Prostate gland (tissue), 2 donors: Measurements from ENCODE around the gene OR52J3. TPM values are rescaled to one million over a fixed set of nuclear protein-coding genes. Genes with fewer than 3 reads are reported as not detected.

Experiments used
- DNase-seq: peaks from one replicate; pipeline ENCODE4 v3.0.0-alpha.2; 2019; ENCODE audit warnings: low spot score
- H3K27ac ChIP-seq, 2 donors: fragments of 200-600 bp; sonication (generic); 2 replicates each; pipeline ENCODE4 v1.5.1; 2017 to 2019
- H3K27me3 ChIP-seq: fragments of 200-600 bp; sonication (generic); replicated peaks from 2 replicates; pipeline ENCODE4 v1.5.1; 2019; ENCODE audit not compliant: insufficient read depth
- H3K36me3 ChIP-seq, 2 donors: fragments of 200-600 bp; sonication (generic); 1 replicate in 1 of 2; 2 replicates in 1 of 2; pipeline versions ENCODE4 v1.5.1 to v1.8.1; 2017 to 2019
- H3K4me1 ChIP-seq: fragments of 200-600 bp; sonication (generic); replicated peaks from 2 replicates; pipeline ENCODE4 v1.5.1; 2019
- H3K4me3 ChIP-seq, 2 donors: fragments of 200-600 bp; sonication (generic); 2 replicates each; pipeline ENCODE4 v1.5.1; 2017 to 2019
- H3K9me3 ChIP-seq: fragments of 200-600 bp; sonication (generic); 2 replicates; pipeline ENCODE4 v1.5.1; 2017
- POLR2A ChIP-seq: fragments of 450-650 bp; IDR thresholded peaks from one replicate; pipeline ENCODE4 v1.6.1; 2016; ENCODE audit warnings: antibody characterized with exemption, mild to moderate bottlenecking
- POLR2AphosphoS5 ChIP-seq: sonication (generic); formaldehyde crosslinking; IDR thresholded peaks from one replicate; pipeline ENCODE4 v1.6.1; 2017; ENCODE audit warnings: antibody characterized with exemption
- WGBS: methylation state at CpG from one replicate; pipeline ENCODE4 v1.1.5; 2018; 5-methylcytosine and 5-hydroxymethylcytosine counted together
- intact Hi-C: fragments of 100-400 bp; cut with DNase I; formaldehyde crosslinking; loops from one replicate; pipeline ENCODE4 v1.14.2; 2022
- total RNA-seq, 2 donors: library from RNA; depleted of rRNA; stranded (reverse); fragments of >200 nt; gene quantifications; one replicate each; pipeline ENCODE4 v1.1.0, GENCODE V29; 2016
- TF ChIP-seq, protein P1 (sequence below), 4 experiments: fragments of 200-600 bp in 2 of 4; fragments of 450-650 bp in 2 of 4; sonication (generic) in 2 of 4; IDR thresholded peaks; 1 replicate in 3 of 4; 2 replicates in 1 of 4; pipeline ENCODE4 v1.5.1; 2016 to 2019; ENCODE audit warnings: antibody characterized with exemption in 4 of 4, mild to moderate bottlenecking in 2 of 4, moderate library complexity in 2 of 4

Gene OR52J3
- total RNA-seq, 2 donors from 2014 or later = not detected

DNA sequence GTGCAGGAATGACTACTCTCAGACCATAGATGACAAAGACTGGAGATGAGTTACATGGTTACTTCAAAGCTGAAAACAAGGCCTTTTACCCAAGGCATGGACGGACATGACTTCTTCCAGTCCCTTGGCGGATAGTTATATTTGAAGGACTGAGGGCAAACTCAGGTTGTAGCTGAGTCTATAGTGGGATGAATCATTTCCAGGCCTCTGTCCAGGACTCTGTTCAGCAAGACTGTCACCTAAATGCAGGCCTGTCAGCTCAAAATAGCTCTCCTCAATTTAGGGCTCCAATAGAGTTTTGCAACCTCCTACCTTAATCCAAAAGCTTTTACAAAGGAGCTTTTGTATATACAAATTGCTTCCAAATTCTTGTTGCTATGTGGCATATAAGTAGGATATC lies 24.3 kb upstream of the OR52J3 start:
- H3K9me3 ChIP-seq = no peaks in the 10 kb centered on the region
- 94% methylated on average over 2 of the region's 2 CpGs for WGBS
- H3K36me3 ChIP-seq = no peaks in the 10 kb centered on the region
- intact Hi-C loops = no loop called here
- no peak overlapping the region for H3K4me3 ChIP-seq
- H3K27ac ChIP-seq = no peak overlapping the region
- no peak for DNase-seq
- H3K27me3 ChIP-seq = no peaks in the 10 kb centered on the region
- TF ChIP-seq, protein P1, sequence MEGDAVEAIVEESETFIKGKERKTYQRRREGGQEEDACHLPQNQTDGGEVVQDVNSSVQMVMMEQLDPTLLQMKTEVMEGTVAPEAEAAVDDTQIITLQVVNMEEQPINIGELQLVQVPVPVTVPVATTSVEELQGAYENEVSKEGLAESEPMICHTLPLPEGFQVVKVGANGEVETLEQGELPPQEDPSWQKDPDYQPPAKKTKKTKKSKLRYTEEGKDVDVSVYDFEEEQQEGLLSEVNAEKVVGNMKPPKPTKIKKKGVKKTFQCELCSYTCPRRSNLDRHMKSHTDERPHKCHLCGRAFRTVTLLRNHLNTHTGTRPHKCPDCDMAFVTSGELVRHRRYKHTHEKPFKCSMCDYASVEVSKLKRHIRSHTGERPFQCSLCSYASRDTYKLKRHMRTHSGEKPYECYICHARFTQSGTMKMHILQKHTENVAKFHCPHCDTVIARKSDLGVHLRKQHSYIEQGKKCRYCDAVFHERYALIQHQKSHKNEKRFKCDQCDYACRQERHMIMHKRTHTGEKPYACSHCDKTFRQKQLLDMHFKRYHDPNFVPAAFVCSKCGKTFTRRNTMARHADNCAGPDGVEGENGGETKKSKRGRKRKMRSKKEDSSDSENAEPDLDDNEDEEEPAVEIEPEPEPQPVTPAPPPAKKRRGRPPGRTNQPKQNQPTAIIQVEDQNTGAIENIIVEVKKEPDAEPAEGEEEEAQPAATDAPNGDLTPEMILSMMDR (IDR thresholded peaks at IDR 0.05) = no peak
- TF ChIP-seq POLR2A (no peak), POLR2AphosphoS5 (no peak)
- no peaks in the 10 kb centered on the region for H3K4me1 ChIP-seq

DNA sequence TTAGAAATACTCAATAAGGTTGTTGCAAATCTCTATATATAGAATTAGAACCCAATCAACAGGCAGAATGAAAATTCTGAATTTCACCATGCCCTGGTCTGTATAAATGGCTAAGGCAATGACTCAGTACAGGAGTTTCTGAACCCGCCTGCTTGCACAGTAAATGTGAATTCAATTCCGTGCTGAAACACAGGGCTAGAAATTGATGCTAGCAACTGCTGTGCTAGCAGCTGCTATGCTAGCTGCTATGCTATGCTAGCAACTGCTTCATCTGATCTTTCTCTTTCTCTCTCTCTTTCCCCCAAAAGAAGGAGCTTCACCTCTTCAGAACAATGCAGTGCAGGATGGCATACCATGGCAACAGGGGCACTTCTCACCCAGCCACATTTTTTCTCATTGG lies 9.7 kb upstream of the OR52J3 start:
- H3K4me3 ChIP-seq = no peak overlapping the region
- 72% methylated on average over 2 of the region's 2 CpGs for WGBS
- no peaks in the 10 kb centered on the region for H3K4me1 ChIP-seq
- intact Hi-C loops = no loop called here
- H3K36me3 ChIP-seq = no peaks in the 10 kb centered on the region
- no peaks in the 10 kb centered on the region for H3K27me3 ChIP-seq
- DNase-seq = no peak
- H3K9me3 ChIP-seq = no peaks in the 10 kb centered on the region
- H3K27ac ChIP-seq = no peak overlapping the region
- TF ChIP-seq POLR2A (no peak), POLR2AphosphoS5 (no peak)
- TF ChIP-seq, protein P1 (IDR thresholded peaks at IDR 0.05) = no peak

DNA sequence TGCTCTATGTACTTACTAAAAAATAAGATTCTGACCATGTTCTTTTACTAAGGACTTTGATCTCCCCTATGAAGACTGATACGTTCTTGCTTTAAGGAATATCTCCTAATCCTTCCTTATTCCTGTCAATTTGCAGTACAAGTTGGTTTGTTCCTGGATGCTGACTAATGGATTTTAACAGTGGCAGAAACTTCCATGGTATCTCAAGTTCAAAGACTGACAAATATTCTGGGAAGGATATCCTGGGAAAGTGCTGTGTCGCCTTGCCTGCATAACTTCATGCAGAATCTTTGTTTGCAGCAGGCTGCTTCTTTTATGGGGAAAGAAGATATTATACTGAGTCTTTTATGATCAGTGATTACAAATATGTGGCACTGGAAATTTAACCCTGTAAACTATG lies 8.4 kb upstream of the OR52J3 start:
- Histone ChIP-seq H3K4me3 (no peak overlapping the region), H3K27me3 (no peaks in the 10 kb centered on the region), H3K4me1 (no peaks in the 10 kb centered on the region), H3K36me3 (no peaks in the 10 kb centered on the region), H3K9me3 (no peaks in the 10 kb centered on the region), H3K27ac (no peak overlapping the region)
- intact Hi-C loops = no loop called here
- no peak for DNase-seq
- TF ChIP-seq POLR2AphosphoS5 (no peak), POLR2A (no peak)
- TF ChIP-seq, protein P1 (IDR thresholded peaks at IDR 0.05) = no peak
- WGBS = 54% methylated on average over 2 of the region's 2 CpGs

DNA sequence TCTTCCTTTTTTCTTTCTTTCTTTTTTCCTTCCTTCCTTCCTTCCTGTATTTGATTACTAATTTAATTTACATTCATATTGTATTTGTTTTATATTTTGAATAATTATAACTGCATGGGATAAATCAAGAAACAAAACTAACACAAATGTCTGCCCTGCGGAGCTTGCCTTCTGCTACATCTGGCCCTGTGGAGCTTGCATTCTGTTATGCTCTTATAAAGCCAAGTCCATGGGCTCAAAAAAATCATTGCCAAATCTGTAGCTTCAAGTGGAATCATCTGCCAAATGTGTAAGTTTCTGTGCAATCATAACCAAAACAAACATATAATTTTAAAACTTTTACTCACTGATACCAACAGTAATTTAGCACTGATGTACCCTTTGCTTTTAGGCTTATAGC lies 8.0 kb upstream of the OR52J3 start:
- no peak overlapping the region for H3K27ac ChIP-seq
- no peaks in the 10 kb centered on the region for H3K4me1 ChIP-seq
- H3K9me3 ChIP-seq = no peaks in the 10 kb centered on the region
- H3K27me3 ChIP-seq = no peaks in the 10 kb centered on the region
- no peak for DNase-seq
- H3K4me3 ChIP-seq = no peak overlapping the region
- intact Hi-C loops = no loop called here
- TF ChIP-seq POLR2AphosphoS5 (no peak), POLR2A (no peak)
- TF ChIP-seq, protein P1 (IDR thresholded peaks at IDR 0.05) = no peak
- no peaks in the 10 kb centered on the region for H3K36me3 ChIP-seq
- WGBS = 74% methylated on average over 1 of the region's 1 CpG

DNA sequence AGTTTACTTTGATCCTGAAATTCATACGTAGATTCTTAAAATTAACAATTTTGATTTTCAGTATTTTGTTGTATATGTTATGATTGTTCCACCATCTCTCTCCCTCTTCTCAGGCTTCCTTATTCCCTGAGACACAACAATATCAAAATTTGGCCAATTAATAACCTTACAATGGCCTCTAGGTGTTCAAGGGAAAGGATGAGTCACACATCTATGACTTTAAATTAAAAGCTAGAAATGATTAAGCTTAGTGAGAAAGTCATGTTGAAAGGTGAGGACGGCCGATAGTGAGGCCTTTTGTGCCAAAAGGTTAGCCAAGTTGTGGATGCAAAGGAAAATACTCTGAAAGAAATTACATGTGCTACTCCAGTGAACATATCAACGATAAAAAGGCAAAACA lies 5.5 kb upstream of the OR52J3 start:
- TF ChIP-seq POLR2A = no peak
- TF ChIP-seq, protein P1 (IDR thresholded peaks at IDR 0.05) = no peak
- TF ChIP-seq POLR2AphosphoS5 = no peak
- DNase-seq = no peak
- H3K27me3 ChIP-seq = no peaks in the 10 kb centered on the region
- WGBS = 72% methylated on average over 4 of the region's 4 CpGs
- H3K27ac ChIP-seq = no peak overlapping the region
- no peaks in the 10 kb centered on the region for H3K36me3 ChIP-seq
- no peaks in the 10 kb centered on the region for H3K4me1 ChIP-seq
- no peaks in the 10 kb centered on the region for H3K9me3 ChIP-seq
- no peak overlapping the region for H3K4me3 ChIP-seq
- intact Hi-C loops = no loop called here
